ENCODE data around the gene PEF1. TPM values are rescaled to one million over a fixed set of nuclear protein-coding genes. Genes with fewer than 3 reads are reported as not detected.

Gene PEF1
- total RNA-seq, 4 donors from 2014 or later, result 71.3 to 109 (median 88.7) TPM

- Histone ChIP-seq H3K27ac (no peak overlapping the region), H3K4me1 (no peaks in the 10 kb centered on the region), H3K4me3 (no peak overlapping the region), H3K9me3 (no peaks in the 10 kb centered on the region), H3K27me3 (no peaks in the 10 kb centered on the region), H3K36me3 (no peaks in the 10 kb centered on the region)
- WGBS, 2 donors (ENCODE audit: low coverage in 1 of 2), result 83 to 92% methylated on average over 2 of the region's 2 CpGs
- ATAC-seq, result no peak
- TF ChIP-seq CTCF (IDR thresholded peaks at IDR 0.05) (no peak), EP300 (IDR thresholded peaks at IDR 0.05) (no peak), POLR2A (IDR thresholded peaks at IDR 0.05) (no peak), POLR2AphosphoS5 (IDR thresholded peaks at IDR 0.05) (no peak)
Observed at GRCh38 chr1:31602081-31602480, 42.6 kb downstream of the PEF1 start.

- no peak for TF ChIP-seq POLR2A (IDR thresholded peaks at IDR 0.05)
- no peak for TF ChIP-seq CTCF (IDR thresholded peaks at IDR 0.05)
- TF ChIP-seq EP300 (IDR thresholded peaks at IDR 0.05), result no peak
- no peak for TF ChIP-seq POLR2AphosphoS5 (IDR thresholded peaks at IDR 0.05)
- Histone ChIP-seq H3K4me1 (no peaks in the 10 kb centered on the region), H3K36me3 (no peaks in the 10 kb centered on the region), H3K27me3 (no peaks in the 10 kb centered on the region), H3K4me3 (no peak overlapping the region), H3K9me3 (no peaks in the 10 kb centered on the region), H3K27ac (no peak overlapping the region)
- WGBS, 2 donors (ENCODE audit: low coverage in 1 of 2), result 73 to 80% methylated on average over 2 of the region's 2 CpGs
- ATAC-seq, result no peak
Observed at GRCh38 chr1:31600641-31601040, 44.0 kb downstream of the PEF1 start.

GRCh38 chr1:31598980-31599379 lies 45.7 kb downstream of the PEF1 start:
- ATAC-seq, result no peak
- no peaks in the 10 kb centered on the region for H3K36me3 ChIP-seq
- TF ChIP-seq CTCF (IDR thresholded peaks at IDR 0.05) (no peak), EP300 (IDR thresholded peaks at IDR 0.05) (no peak), POLR2A (IDR thresholded peaks at IDR 0.05) (no peak), POLR2AphosphoS5 (IDR thresholded peaks at IDR 0.05) (no peak)
- H3K4me3 ChIP-seq, result no peak overlapping the region
- H3K27ac ChIP-seq, result no peak overlapping the region
- H3K9me3 ChIP-seq, result no peaks in the 10 kb centered on the region
- H3K27me3 ChIP-seq, result no peaks in the 10 kb centered on the region
- 62 to 84% methylated on average over 6 to 7 of the region's 7 CpGs for WGBS, 2 donors (ENCODE audit: low coverage in 1 of 2)
- H3K4me1 ChIP-seq, result no peaks in the 10 kb centered on the region

GRCh38 chr1:31596737-31597097 lies 48.0 kb downstream of the PEF1 start:
- Histone ChIP-seq H3K27ac (no peak overlapping the region), H3K4me3 (no peak overlapping the region), H3K27me3 (no peaks in the 10 kb centered on the region), H3K9me3 (no peaks in the 10 kb centered on the region), H3K36me3 (no peaks in the 10 kb centered on the region), H3K4me1 (peaks cover 0 to 11% (median 0%) of the 10 kb centered on the region in 3 donors)
- WGBS, 2 donors (ENCODE audit: low coverage in 1 of 2), result 51 to 67% methylated on average over 6 of the region's 6 CpGs
- ATAC-seq, result no peak
- TF ChIP-seq CTCF (IDR thresholded peaks at IDR 0.05) (no peak), EP300 (IDR thresholded peaks at IDR 0.05) (no peak), POLR2AphosphoS5 (IDR thresholded peaks at IDR 0.05) (no peak), POLR2A (IDR thresholded peaks at IDR 0.05) (no peak)

- Histone ChIP-seq H3K36me3 (no peaks in the 10 kb centered on the region), H3K27ac (no peak overlapping the region), H3K4me1 (peaks cover 0 to 17% (median 0%) of the 10 kb centered on the region in 3 donors), H3K27me3 (no peaks in the 10 kb centered on the region), H3K4me3 (no peak overlapping the region), H3K9me3 (no peaks in the 10 kb centered on the region)
- no peak for ATAC-seq
- 67 to 77% methylated on average over 1 to 4 of the region's 4 CpGs for WGBS, 2 donors (ENCODE audit: low coverage in 1 of 2)
- TF ChIP-seq POLR2AphosphoS5 (IDR thresholded peaks at IDR 0.05) (no peak), EP300 (IDR thresholded peaks at IDR 0.05) (no peak), CTCF (IDR thresholded peaks at IDR 0.05) (no peak), POLR2A (IDR thresholded peaks at IDR 0.05) (no peak)
Observed at GRCh38 chr1:31595836-31596736, 48.6 kb downstream of the PEF1 start.

Measured in gastroesophageal sphincter (tissue), 4 donors.